H1 (cell line): Measurements from ENCODE around the gene GTSE1. TPM values are rescaled to one million over a fixed set of nuclear protein-coding genes. Genes with fewer than 3 reads are reported as not detected.

ENCODE experiments used
- CTCF ChIA-PET: fragments of 300-600 bp; sonication (Branson Sonifier 250); formaldehyde crosslinking; loops from one replicate; lab custom pipeline; 2021; ENCODE audit not compliant: partially characterized antibody; lab: Charles Lee
- POLR2A ChIA-PET: fragments of 300-600 bp; sonication (Branson Sonifier 250); formaldehyde crosslinking; loops from one replicate; lab custom pipeline; 2021; ENCODE audit warnings: inconsistent platforms; ENCODE audit not compliant: partially characterized antibody; lab: Charles Lee
- DNase-seq, 2 experiments: peaks; one replicate each; pipeline versions ENCODE4 v3.0.0 to v3.0.0-alpha.2; 2010 to 2022; ENCODE audit warnings: low spot score in 2 of 2, low read depth in 1 of 2, mixed read lengths in 1 of 2
- FAIRE-seq: peaks from 2 replicates; lab custom pipeline; 2011; peaks lifted over from hg19 to GRCh38; lab: Jason Lieb, UNC
- H2AFZ ChIP-seq: 2 replicates; pipeline ENCODE4 v1.8.1; 2012; ENCODE audit warnings: low read length, inconsistent platforms
- H2AK5ac ChIP-seq: 2 replicates; pipeline ENCODE4 v1.6.1; 2013; ENCODE audit warnings: low read depth, low read length
- H2BK120ac ChIP-seq: replicated peaks from 2 replicates; pipeline ENCODE3; 2013; ENCODE audit warnings: low read depth, low read length, inconsistent platforms
- H2BK12ac ChIP-seq: 2 replicates; pipeline ENCODE4 v1.6.1; 2013; ENCODE audit warnings: low read depth, low read length
- H2BK15ac ChIP-seq: 2 replicates; pipeline ENCODE4 v1.6.1; 2013; ENCODE audit warnings: low read length
- H2BK20ac ChIP-seq: 2 replicates; pipeline ENCODE4 v1.6.1; 2013; ENCODE audit warnings: low read length
- H2BK5ac ChIP-seq: 2 replicates; pipeline ENCODE4 v1.6.1; 2013; ENCODE audit warnings: low read depth, low read length
- H3K14ac ChIP-seq: 2 replicates; pipeline ENCODE4 v1.6.1; 2013; ENCODE audit warnings: inconsistent platforms; ENCODE audit not compliant: insufficient read length
- H3K18ac ChIP-seq: 2 replicates; pipeline ENCODE4 v1.6.1; 2013; ENCODE audit warnings: low read length; ENCODE audit errors: extremely low read depth
- H3K23ac ChIP-seq: 2 replicates; pipeline ENCODE4 v1.6.1; 2013; ENCODE audit warnings: inconsistent platforms; ENCODE audit not compliant: insufficient read length
- H3K23me2 ChIP-seq: 2 replicates; pipeline ENCODE4 v1.6.1; 2013; ENCODE audit warnings: low read depth, low read length
- H3K27ac ChIP-seq: 2 replicates; pipeline ENCODE4 v1.6.1; 2011; ENCODE audit warnings: low read depth, low read length, inconsistent platforms
- H3K27me3 ChIP-seq, 4 experiments: replicated peaks in 1 of 4; 1 replicate in 1 of 4; 2 replicates in 3 of 4; pipeline versions ENCODE4 v1.6.1 to v1.8.1; 2011 to 2013; ENCODE audit warnings: low read length in 3 of 4, mild to moderate bottlenecking in 3 of 4, inconsistent platforms in 2 of 4, mixed read lengths in 2 of 4, moderate library complexity in 1 of 4; ENCODE audit not compliant: control insufficient read depth in 3 of 4, insufficient read depth in 3 of 4; ENCODE audit errors: extremely low read depth in 1 of 4
- H3K36me3 ChIP-seq, 4 experiments: 2 replicates each; pipeline versions ENCODE4 v1.6.1 to v1.8.1; 2011 to 2013; ENCODE audit warnings: mild to moderate bottlenecking in 4 of 4, low read length in 3 of 4, moderate library complexity in 2 of 4, control low read depth in 1 of 4, inconsistent platforms in 1 of 4; ENCODE audit not compliant: insufficient read depth in 4 of 4, control insufficient read depth in 2 of 4
- H3K4ac ChIP-seq: replicated peaks from 2 replicates; pipeline ENCODE3; 2013; ENCODE audit warnings: low read length, low read depth, mixed read lengths, inconsistent platforms; ENCODE audit not compliant: insufficient read length
- H3K4me1 ChIP-seq, 4 experiments: replicated peaks in 1 of 4; 1 replicate in 1 of 4; 2 replicates in 3 of 4; pipeline versions ENCODE4 v1.6.1 to v1.8.1; 2011 to 2013; ENCODE audit warnings: low read length in 3 of 4, inconsistent platforms in 2 of 4, mixed read lengths in 1 of 4; ENCODE audit not compliant: insufficient read depth in 4 of 4, control insufficient read depth in 3 of 4
- H3K4me2 ChIP-seq, 2 experiments: 2 replicates each; pipeline versions ENCODE4 v1.6.1 to v1.8.1; 2011 to 2013; ENCODE audit warnings: low read depth in 2 of 2, low read length in 2 of 2, control low read depth in 1 of 2, inconsistent platforms in 1 of 2, mild to moderate bottlenecking in 1 of 2; ENCODE audit not compliant: insufficient read depth in 1 of 2
- H3K4me3 ChIP-seq, 4 experiments: fragments of 200-600, 300-600 bp in 1 of 4; sonication (generic), shearing (Covaris generic), sonication (Bioruptor Twin) in 1 of 4; 2 replicates each; pipeline versions ENCODE4 v1.5.1 to v1.8.1; 2011 to 2016; ENCODE audit warnings: low read length in 4 of 4, low read depth in 3 of 4, control low read depth in 2 of 4, inconsistent platforms in 2 of 4, mild to moderate bottlenecking in 2 of 4, mixed read lengths in 1 of 4, moderate library complexity in 1 of 4; ENCODE audit not compliant: insufficient read depth in 2 of 4; ENCODE audit errors: extremely low read depth in 1 of 4
- H3K56ac ChIP-seq: replicated peaks from 2 replicates; pipeline ENCODE3; 2013; ENCODE audit warnings: low read depth, mild to moderate bottlenecking, mixed read lengths, low read length, inconsistent platforms; ENCODE audit not compliant: insufficient read length
- H3K79me1 ChIP-seq: 2 replicates; pipeline ENCODE4 v1.6.1; 2013; ENCODE audit warnings: low read depth, low read length, control low read depth
- H3K79me2 ChIP-seq, 2 experiments: 2 replicates each; pipeline versions ENCODE4 v1.6.1 to v1.8.1; 2012 to 2013; ENCODE audit warnings: low read length in 2 of 2, mild to moderate bottlenecking in 2 of 2, inconsistent platforms in 1 of 2; ENCODE audit not compliant: insufficient read depth in 2 of 2, control insufficient read depth in 1 of 2
- H3K9ac ChIP-seq, 4 experiments: replicated peaks in 1 of 4; 1 replicate in 1 of 4; 2 replicates in 3 of 4; pipeline versions ENCODE4 v1.6.1 to v1.8.1; 2011 to 2013; ENCODE audit warnings: low read depth in 3 of 4, low read length in 3 of 4, control low read depth in 2 of 4, mild to moderate bottlenecking in 2 of 4, moderate library complexity in 2 of 4, inconsistent platforms in 1 of 4; ENCODE audit errors: extremely low read depth in 1 of 4
- H3K9me3 ChIP-seq, 2 experiments: 2 replicates each; pipeline versions ENCODE4 v1.6.1 to v1.8.1; 2012 to 2013; ENCODE audit warnings: mild to moderate bottlenecking in 2 of 2, moderate library complexity in 2 of 2, control low read depth in 1 of 2, inconsistent platforms in 1 of 2, low read depth in 1 of 2, low read length in 1 of 2, mixed read lengths in 1 of 2; ENCODE audit not compliant: insufficient read depth in 2 of 2
- H4K20me1 ChIP-seq, 2 experiments: replicated peaks in 1 of 2; 2 replicates each; pipeline versions ENCODE3 to v1.8.1; 2011 to 2013; ENCODE audit warnings: inconsistent platforms in 2 of 2, low read length in 2 of 2, mild to moderate bottlenecking in 1 of 2; ENCODE audit not compliant: insufficient read depth in 2 of 2, control insufficient read depth in 1 of 2
- H4K5ac ChIP-seq: 2 replicates; pipeline ENCODE4 v1.6.1; 2013; ENCODE audit warnings: low read length, low read depth, mixed read lengths, inconsistent platforms; ENCODE audit not compliant: insufficient read length
- H4K8ac ChIP-seq: 2 replicates; pipeline ENCODE4 v1.8.0; 2013; ENCODE audit warnings: mild to moderate bottlenecking, moderate library complexity, low read length, inconsistent platforms; ENCODE audit not compliant: insufficient read depth; ENCODE audit errors: extremely low read depth
- H4K91ac ChIP-seq: replicated peaks from 2 replicates; pipeline ENCODE3; 2013; ENCODE audit warnings: low read length, mixed read lengths, inconsistent platforms; ENCODE audit not compliant: insufficient read length
- CEBPB ChIP-seq: IDR thresholded peaks from 2 replicates; pipeline ENCODE4 v1.6.1; 2012; ENCODE audit warnings: low read depth, low read length
- CHD1 ChIP-seq: IDR thresholded peaks from 2 replicates; pipeline ENCODE4 v1.6.1; 2012; ENCODE audit warnings: low read depth, low read length, improper control_type of control experiment
- CHD2 ChIP-seq: IDR thresholded peaks from 2 replicates; pipeline ENCODE4 v1.6.1; 2012; ENCODE audit warnings: low read length, improper control_type of control experiment
- EP300 ChIP-seq, 2 experiments: IDR thresholded peaks; 1 replicate in 1 of 2; 2 replicates in 1 of 2; pipeline ENCODE4 v1.6.1; 2011 to 2012; ENCODE audit warnings: low read depth in 2 of 2, low read length in 2 of 2, mild to moderate bottlenecking in 2 of 2, borderline replicate concordance in 1 of 2, inconsistent platforms in 1 of 2, moderate library complexity in 1 of 2
- HDAC6 ChIP-seq: IDR thresholded peaks from one replicate; pipeline ENCODE4 v1.7.1; 2012; ENCODE audit warnings: low read depth, mild to moderate bottlenecking, inconsistent platforms, low read length, moderate library complexity
- POLR2AphosphoS5 ChIP-seq: IDR thresholded peaks from 2 replicates; pipeline ENCODE4 v1.6.1; 2011; ENCODE audit warnings: low read depth, low read length
- RFX5 ChIP-seq: IDR thresholded peaks from 2 replicates; pipeline ENCODE4 v1.6.1; 2011; ENCODE audit warnings: low read depth, low read length, improper control_type of control experiment, borderline replicate concordance
- SIRT6 ChIP-seq: IDR thresholded peaks from one replicate; pipeline ENCODE4 v1.7.1; 2012; ENCODE audit warnings: low read length, inconsistent platforms
- SIX5 ChIP-seq: IDR thresholded peaks from 2 replicates; pipeline ENCODE4 v1.6.1; 2011; ENCODE audit warnings: mild to moderate bottlenecking, low read depth, low read length
- ZNF274 ChIP-seq: IDR thresholded peaks from 2 replicates; pipeline ENCODE4 v1.7.0; 2012; ENCODE audit warnings: low read length, borderline replicate concordance; ENCODE audit errors: extremely low read depth
- WGBS, 2 experiments: shearing (Covaris generic) in 1 of 2; methylation state at CpG; one replicate each; pipeline versions ENCODE4 v1.1.6 to v1.1.7; 2013 to 2015; ENCODE audit warnings: low lambda C conversion rate in 2 of 2, mixed read lengths in 2 of 2, inconsistent platforms in 1 of 2, low coverage in 1 of 2, missing lambda C conversion rate in 1 of 2; ENCODE audit not compliant: insufficient replicate concordance in 2 of 2, insufficient coverage in 1 of 2, insufficient read length in 1 of 2; ENCODE audit errors: extremely low coverage in 1 of 2, missing lambda C conversion rate in 1 of 2; 5-methylcytosine and 5-hydroxymethylcytosine counted together
- polyA plus RNA-seq, 7 experiments: library from polyadenylated mRNA; depleted of rRNA in 3 of 7; stranded (reverse) in 5 of 7; unstranded in 2 of 7; fragments of >200 nt in 5 of 7; fragments of 200-250 nt in 2 of 7; gene quantifications; 1 replicate in 5 of 7; 2 replicates in 1 of 7; 4 replicates in 1 of 7; pipeline versions ENCODE4 v1.2.1 to v1.2.3, GENCODE V29; 2011 to 2013; ENCODE audit warnings: missing spikeins in 2 of 7, mixed read lengths in 2 of 7
- total RNA-seq: library from RNA; stranded (reverse); fragmentation: NEBNext Ultra II Directional; extraction: Animal tissue kit (Norgen Biotek cat#: 25700); gene quantifications from 2 replicates; pipeline ENCODE4 v1.2.1, GENCODE V29; 2021

Gene GTSE1
- total and polyA plus RNA-seq, 2 of the 8 experiments (the other 6 are each of a cell fraction or from before 2014, with no cell fraction given) = 17.5 to 38.6 TPM

- no peak overlapping the region for H2BK12ac ChIP-seq
- no peak overlapping the region for H3K4ac ChIP-seq
- no peak overlapping the region for H2BK15ac ChIP-seq
- H2BK120ac ChIP-seq = no peak overlapping the region
- H3K36me3 ChIP-seq = peaks cover 0 to 2% (median 0%) of the 10 kb centered on the region in 4 experiments; a peak in 3 of 8 replicates
- no peak overlapping the region for H3K27ac ChIP-seq
- peaks cover 0 to 11% of the 10 kb centered on the region in 2 experiments for H4K20me1 ChIP-seq
- H3K18ac ChIP-seq = no peak overlapping the region
- no peak overlapping the region for H2BK5ac ChIP-seq
- no peak for FAIRE-seq
- H3K23me2 ChIP-seq = peaks cover 9% of the 10 kb centered on the region; the same call in 1 of the 2 replicates
- H3K9ac ChIP-seq = no peak overlapping the region
- no peaks in the 10 kb centered on the region; the same call in 1 of the 2 replicates for H3K79me1 ChIP-seq
- peaks cover 0 to 15% (median 6%) of the 10 kb centered on the region in 4 experiments; a peak in 5 of 7 replicates for H3K4me1 ChIP-seq
- POLR2A ChIA-PET = interaction anchor here (1.7 kb wide), 1 partner anchor 172 kb away, joined by 9 read pairs; no protein-coding TSS in a partner anchor
- H3K23ac ChIP-seq = no peak overlapping the region
- peak overlapping the region; percentile 59; the same call in 1 of the 2 replicates for H4K8ac ChIP-seq
- H2BK20ac ChIP-seq = no peak overlapping the region
- no peak overlapping the region for H2AK5ac ChIP-seq
- no peak overlapping the region for H2AFZ ChIP-seq
- H3K27me3 ChIP-seq = no peaks in the 10 kb centered on the region
- CTCF ChIA-PET = interaction anchor here (1.0 to 5.4 kb wide), 10 partner anchors 12 to 313 kb away, joined by 3 to 82 read pairs (median 7); no protein-coding TSS in a partner anchor
- no peaks in the 10 kb centered on the region for H3K9me3 ChIP-seq
- no peak overlapping the region for H4K5ac ChIP-seq
- no peak overlapping the region for H3K14ac ChIP-seq
- no peak overlapping the region for H4K91ac ChIP-seq
- no peak for TF ChIP-seq EP300 (IDR thresholded peaks at IDR 0.05; ENCODE audit: borderline replicate concordance in 1 of 2, low read depth in 2 of 2, low read length in 2 of 2)
- TF ChIP-seq CHD2 = no peak
- no peak for TF ChIP-seq SIX5
- TF ChIP-seq HDAC6 = no peak
- no peak for TF ChIP-seq POLR2AphosphoS5
- no peak for TF ChIP-seq RFX5
- TF ChIP-seq CEBPB = no peak
- no peak for TF ChIP-seq ZNF274
- TF ChIP-seq SIRT6 = no peak
- no peak for TF ChIP-seq CHD1
- H3K56ac ChIP-seq = no peak overlapping the region
- no peaks in the 10 kb centered on the region for H3K79me2 ChIP-seq
- 90% methylated on average over 24 of the region's 31 CpGs; no CpG with 5 or more reads in 1 of the 2 experiments for WGBS, 2 experiments
- no peak for DNase-seq
- no peak overlapping the region for H3K4me3 ChIP-seq
- no peak overlapping the region for H3K4me2 ChIP-seq
Observed at GRCh38 chr22:46368871-46369715, 72.4 kb downstream of the GTSE1 start.
